Vagina (tissue), 2 donors: Measurements from ENCODE around the gene NHSL2.

ENCODE experiments used
- POLR2A ChIP-seq, 2 donors: fragments of 450-650 bp; IDR thresholded peaks; one replicate each; pipeline ENCODE4 v1.6.1; 2017; ENCODE audit warnings: antibody characterized with exemption in 2 of 2, mild to moderate bottlenecking in 2 of 2, moderate library complexity in 2 of 2
- TF ChIP-seq, protein P1 (sequence below), 3 experiments: fragments of 450-650 bp in 2 of 3; fragments of 200-600 bp in 1 of 3; sonication (generic) in 1 of 3; IDR thresholded peaks; one replicate each; pipeline ENCODE4 v1.5.1; 2017 to 2019; ENCODE audit warnings: antibody characterized with exemption in 3 of 3, mild to moderate bottlenecking in 2 of 3, moderate library complexity in 2 of 3

DNA sequence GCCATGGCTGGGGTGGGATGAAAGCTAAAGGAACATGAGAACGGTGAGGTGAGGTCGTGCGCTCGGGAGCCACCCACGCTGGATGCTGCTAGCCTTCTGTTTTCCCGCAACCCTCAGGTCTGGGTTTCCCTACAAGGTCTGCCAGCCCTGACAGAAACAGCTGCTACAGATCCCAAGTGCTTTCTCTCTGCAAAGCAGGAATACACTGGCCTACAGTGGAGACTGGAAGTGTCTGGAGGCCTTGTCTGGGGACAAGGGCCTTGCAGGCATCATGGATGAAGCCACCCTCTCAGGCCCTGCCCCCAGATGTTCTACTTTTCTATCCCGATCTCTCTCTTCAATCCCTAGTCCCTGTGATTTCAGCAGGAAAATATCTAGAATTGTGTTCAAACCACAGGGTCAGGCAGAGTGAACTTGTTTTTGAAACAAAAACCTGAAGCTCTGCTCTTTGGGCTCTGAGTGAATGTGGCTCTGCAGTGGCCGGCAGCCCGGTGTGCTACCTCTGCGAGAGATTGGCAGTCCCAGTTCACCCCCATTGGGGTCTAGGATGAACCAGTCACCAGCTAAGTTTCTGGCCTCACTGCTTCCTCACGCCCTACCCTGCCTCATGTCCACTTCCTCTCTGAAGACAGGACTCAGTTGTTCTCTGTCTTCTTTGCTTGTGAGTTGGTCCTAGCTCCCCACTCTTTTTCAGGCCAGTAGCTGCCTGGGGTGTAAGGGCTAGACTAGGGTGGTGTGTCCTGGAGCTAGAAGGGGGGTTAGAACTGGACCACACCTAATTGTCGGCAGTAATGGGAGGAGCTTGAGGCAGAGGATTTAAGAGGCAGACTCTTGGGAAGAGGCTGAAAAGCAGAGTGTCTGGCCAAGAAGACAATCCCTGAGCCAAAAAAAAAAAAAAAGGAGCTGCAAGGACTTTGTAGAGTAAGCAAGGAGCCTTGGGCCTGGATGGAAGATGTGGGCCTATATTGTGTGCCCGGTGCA is 131.5 kb downstream of the NHSL2 start:
- TF ChIP-seq, protein P1, sequence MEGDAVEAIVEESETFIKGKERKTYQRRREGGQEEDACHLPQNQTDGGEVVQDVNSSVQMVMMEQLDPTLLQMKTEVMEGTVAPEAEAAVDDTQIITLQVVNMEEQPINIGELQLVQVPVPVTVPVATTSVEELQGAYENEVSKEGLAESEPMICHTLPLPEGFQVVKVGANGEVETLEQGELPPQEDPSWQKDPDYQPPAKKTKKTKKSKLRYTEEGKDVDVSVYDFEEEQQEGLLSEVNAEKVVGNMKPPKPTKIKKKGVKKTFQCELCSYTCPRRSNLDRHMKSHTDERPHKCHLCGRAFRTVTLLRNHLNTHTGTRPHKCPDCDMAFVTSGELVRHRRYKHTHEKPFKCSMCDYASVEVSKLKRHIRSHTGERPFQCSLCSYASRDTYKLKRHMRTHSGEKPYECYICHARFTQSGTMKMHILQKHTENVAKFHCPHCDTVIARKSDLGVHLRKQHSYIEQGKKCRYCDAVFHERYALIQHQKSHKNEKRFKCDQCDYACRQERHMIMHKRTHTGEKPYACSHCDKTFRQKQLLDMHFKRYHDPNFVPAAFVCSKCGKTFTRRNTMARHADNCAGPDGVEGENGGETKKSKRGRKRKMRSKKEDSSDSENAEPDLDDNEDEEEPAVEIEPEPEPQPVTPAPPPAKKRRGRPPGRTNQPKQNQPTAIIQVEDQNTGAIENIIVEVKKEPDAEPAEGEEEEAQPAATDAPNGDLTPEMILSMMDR (IDR thresholded peaks at IDR 0.05), result no peak
- TF ChIP-seq POLR2A (IDR thresholded peaks at IDR 0.05), result no peak
